ENCODE data around the gene TUBGCP3.

Gene TUBGCP3

GRCh38 chr13:112588490-112589297 lies 741 bp upstream of the TUBGCP3 start:
- H3K4me3 ChIP-seq (replicated peaks; ENCODE audit: low read depth, low read length): peak overlapping the region; percentile 97
- no peaks in the 10 kb centered on the region for H3K27me3 ChIP-seq (replicated peaks; ENCODE audit: control insufficient read depth, insufficient read depth, low read length)
- no peak for DNase-seq (ENCODE audit: extremely low read depth, insufficient read length)
- H3K36me3 ChIP-seq (ENCODE audit: control insufficient read depth, insufficient read depth, low read length): no peaks in the 10 kb centered on the region
- TF ChIP-seq, protein P1, sequence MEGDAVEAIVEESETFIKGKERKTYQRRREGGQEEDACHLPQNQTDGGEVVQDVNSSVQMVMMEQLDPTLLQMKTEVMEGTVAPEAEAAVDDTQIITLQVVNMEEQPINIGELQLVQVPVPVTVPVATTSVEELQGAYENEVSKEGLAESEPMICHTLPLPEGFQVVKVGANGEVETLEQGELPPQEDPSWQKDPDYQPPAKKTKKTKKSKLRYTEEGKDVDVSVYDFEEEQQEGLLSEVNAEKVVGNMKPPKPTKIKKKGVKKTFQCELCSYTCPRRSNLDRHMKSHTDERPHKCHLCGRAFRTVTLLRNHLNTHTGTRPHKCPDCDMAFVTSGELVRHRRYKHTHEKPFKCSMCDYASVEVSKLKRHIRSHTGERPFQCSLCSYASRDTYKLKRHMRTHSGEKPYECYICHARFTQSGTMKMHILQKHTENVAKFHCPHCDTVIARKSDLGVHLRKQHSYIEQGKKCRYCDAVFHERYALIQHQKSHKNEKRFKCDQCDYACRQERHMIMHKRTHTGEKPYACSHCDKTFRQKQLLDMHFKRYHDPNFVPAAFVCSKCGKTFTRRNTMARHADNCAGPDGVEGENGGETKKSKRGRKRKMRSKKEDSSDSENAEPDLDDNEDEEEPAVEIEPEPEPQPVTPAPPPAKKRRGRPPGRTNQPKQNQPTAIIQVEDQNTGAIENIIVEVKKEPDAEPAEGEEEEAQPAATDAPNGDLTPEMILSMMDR (IDR thresholded peaks at IDR 0.05; ENCODE audit: insufficient read depth, low read length, poor library complexity, severe bottlenecking): no peak

GRCh38 chr13:112587212-112587763 lies 665 bp downstream of the TUBGCP3 start:
- peak; percentile 82 for DNase-seq (ENCODE audit: extremely low read depth, insufficient read length)
- TF ChIP-seq, protein P1 (IDR thresholded peaks at IDR 0.05; ENCODE audit: insufficient read depth, low read length, poor library complexity, severe bottlenecking): peak; percentile 36
- peak overlapping the region; percentile 97 for H3K4me3 ChIP-seq (replicated peaks; ENCODE audit: low read depth, low read length)

DNA sequence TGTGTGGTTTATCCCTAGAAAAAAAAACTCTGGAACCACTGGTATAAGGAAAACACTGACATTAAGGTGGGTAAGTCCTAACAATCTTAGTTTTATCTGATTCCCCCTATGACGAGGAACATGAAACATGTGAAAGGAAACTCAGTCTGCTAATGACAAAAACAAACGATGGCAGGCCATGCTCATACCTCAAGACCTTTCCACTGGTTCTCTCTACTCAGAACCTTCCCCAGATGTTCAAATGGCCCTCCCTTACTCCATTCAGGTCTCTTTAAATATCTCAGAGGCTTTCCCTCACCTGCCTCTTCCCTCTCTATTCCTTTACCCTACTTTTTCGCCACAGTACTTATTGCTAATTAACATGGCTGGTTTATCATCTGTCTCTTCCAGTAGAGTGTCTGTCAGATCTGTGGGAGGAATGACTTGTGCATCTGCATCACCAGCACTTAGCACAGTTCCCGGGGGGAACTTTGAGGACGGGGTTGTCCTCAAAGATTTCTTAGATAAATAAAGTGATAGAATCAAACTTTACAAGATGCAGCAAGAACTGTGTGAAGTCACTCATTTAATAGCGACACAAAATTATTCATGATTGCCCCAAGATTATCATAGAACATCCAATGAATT lies 1.5 kb downstream of the TUBGCP3 start:
- Histone ChIP-seq H3K27me3 (replicated peaks; ENCODE audit: control insufficient read depth, insufficient read depth, low read length) (no peaks in the 10 kb centered on the region), H3K4me3 (replicated peaks; ENCODE audit: low read depth, low read length) (peak overlapping the region; percentile 97), H3K36me3 (ENCODE audit: control insufficient read depth, insufficient read depth, low read length) (peaks cover 2% of the 10 kb centered on the region)
- DNase-seq (ENCODE audit: extremely low read depth, insufficient read length): no peak
- TF ChIP-seq, protein P1 (IDR thresholded peaks at IDR 0.05; ENCODE audit: insufficient read depth, low read length, poor library complexity, severe bottlenecking): no peak

More at GRCh38 chr13:112587212-112587763, 665 bp downstream of the TUBGCP3 start:
- H3K27me3 ChIP-seq (replicated peaks; ENCODE audit: control insufficient read depth, insufficient read depth, low read length): no peaks in the 10 kb centered on the region
- H3K36me3 ChIP-seq (ENCODE audit: control insufficient read depth, insufficient read depth, low read length): peaks cover 2% of the 10 kb centered on the region

DNA sequence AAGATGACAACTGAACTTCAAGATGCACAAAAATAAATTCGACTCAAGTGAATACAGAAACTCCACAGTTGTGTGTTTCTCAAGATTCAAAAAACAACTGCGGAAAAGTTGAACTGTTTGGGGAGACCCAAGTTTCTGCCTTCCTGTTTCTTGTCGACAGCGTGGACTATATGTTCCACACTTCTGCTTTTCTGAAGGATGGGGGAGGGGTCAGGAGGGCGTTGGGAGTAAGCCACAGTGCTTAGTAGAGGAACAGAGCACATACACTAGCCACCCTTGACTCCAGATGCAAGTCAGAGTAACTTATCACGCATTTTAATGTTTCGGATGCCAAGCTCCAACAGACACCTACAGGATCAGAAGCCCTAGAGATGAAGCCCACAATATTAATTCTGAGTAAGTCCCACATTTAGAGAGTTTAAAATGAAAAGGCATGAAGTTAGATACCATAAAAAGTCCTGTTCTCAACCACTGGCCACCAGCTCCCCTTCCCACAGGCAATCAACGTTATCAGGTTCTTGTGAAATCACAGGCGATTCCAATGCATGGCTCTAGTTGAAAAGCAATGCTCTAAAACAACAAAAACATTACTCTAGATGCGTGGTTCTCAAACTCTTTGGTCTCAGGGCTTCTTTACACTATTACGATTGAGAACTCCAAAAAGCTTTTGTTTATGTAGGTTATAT lies 4.2 kb downstream of the TUBGCP3 start:
- Histone ChIP-seq H3K4me3 (replicated peaks; ENCODE audit: low read depth, low read length) (no peak overlapping the region), H3K27me3 (replicated peaks; ENCODE audit: control insufficient read depth, insufficient read depth, low read length) (no peaks in the 10 kb centered on the region), H3K36me3 (ENCODE audit: control insufficient read depth, insufficient read depth, low read length) (peaks cover 2% of the 10 kb centered on the region)
- TF ChIP-seq, protein P1 (IDR thresholded peaks at IDR 0.05; ENCODE audit: insufficient read depth, low read length, poor library complexity, severe bottlenecking): no peak
- peak; percentile 36 for DNase-seq (ENCODE audit: extremely low read depth, insufficient read length)

- no peak for DNase-seq (ENCODE audit: extremely low read depth, insufficient read length)
- TF ChIP-seq, protein P1 (IDR thresholded peaks at IDR 0.05; ENCODE audit: insufficient read depth, low read length, poor library complexity, severe bottlenecking): no peak
- no peak overlapping the region for H3K4me3 ChIP-seq (replicated peaks; ENCODE audit: low read depth, low read length)
- no peaks in the 10 kb centered on the region for H3K27me3 ChIP-seq (replicated peaks; ENCODE audit: control insufficient read depth, insufficient read depth, low read length)
- H3K36me3 ChIP-seq (ENCODE audit: control insufficient read depth, insufficient read depth, low read length): peaks cover 2% of the 10 kb centered on the region
Observed at GRCh38 chr13:112582263-112582662, 5.7 kb downstream of the TUBGCP3 start.

All from GM06990 (cell line).